ENCODE results near the gene GUCD1.

- no peak for TF ChIP-seq CTCF (optimal IDR thresholded peaks at IDR 0.05 in 1 of 3, IDR thresholded peaks at IDR 0.05 in 1 of 3, conservative IDR thresholded peaks at IDR 0.05 in 1 of 3; ENCODE audit: extremely low read depth in 1 of 3, insufficient read depth in 2 of 3, low read length in 3 of 3)
- TF ChIP-seq EZH2 (IDR thresholded peaks at IDR 0.05; ENCODE audit: low read length), result no peak
Measured at GRCh38 chr22:24495365-24495675, 59.6 kb downstream of the GUCD1 start.
